Measurements from ENCODE around the gene RNF40.

- TF ChIP-seq EZH2 (optimal IDR thresholded peaks at IDR 0.05; ENCODE audit: low read depth, low read length), result no peak
- TF ChIP-seq, protein P1, sequence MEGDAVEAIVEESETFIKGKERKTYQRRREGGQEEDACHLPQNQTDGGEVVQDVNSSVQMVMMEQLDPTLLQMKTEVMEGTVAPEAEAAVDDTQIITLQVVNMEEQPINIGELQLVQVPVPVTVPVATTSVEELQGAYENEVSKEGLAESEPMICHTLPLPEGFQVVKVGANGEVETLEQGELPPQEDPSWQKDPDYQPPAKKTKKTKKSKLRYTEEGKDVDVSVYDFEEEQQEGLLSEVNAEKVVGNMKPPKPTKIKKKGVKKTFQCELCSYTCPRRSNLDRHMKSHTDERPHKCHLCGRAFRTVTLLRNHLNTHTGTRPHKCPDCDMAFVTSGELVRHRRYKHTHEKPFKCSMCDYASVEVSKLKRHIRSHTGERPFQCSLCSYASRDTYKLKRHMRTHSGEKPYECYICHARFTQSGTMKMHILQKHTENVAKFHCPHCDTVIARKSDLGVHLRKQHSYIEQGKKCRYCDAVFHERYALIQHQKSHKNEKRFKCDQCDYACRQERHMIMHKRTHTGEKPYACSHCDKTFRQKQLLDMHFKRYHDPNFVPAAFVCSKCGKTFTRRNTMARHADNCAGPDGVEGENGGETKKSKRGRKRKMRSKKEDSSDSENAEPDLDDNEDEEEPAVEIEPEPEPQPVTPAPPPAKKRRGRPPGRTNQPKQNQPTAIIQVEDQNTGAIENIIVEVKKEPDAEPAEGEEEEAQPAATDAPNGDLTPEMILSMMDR (IDR thresholded peaks at IDR 0.05; ENCODE audit: low read length), result no peak
- no peak for TF ChIP-seq EZH2phosphoT487 (IDR thresholded peaks at IDR 0.05; ENCODE audit: low read length)
Observed at GRCh38 chr16:30816769-30817168, 54.6 kb downstream of the RNF40 start.

All from MM.1S (cell line).